Activated CD8-positive, alpha-beta memory T cell treated with anti-CD3 and anti-CD28 coated beads, Interleukin-2, amount 50 U/mL, for 24 hours (primary cell): ENCODE results near the gene UBASH3A.
"Not testable (repeated sequence)": the region's sequence is repeated elsewhere in the genome, so short reads cannot be mapped to it uniquely, and the experiment has no call there.

ENCODE experiments used
- DNase-seq: peaks from one replicate; pipeline ENCODE4 v3.0.0-alpha.2; 2020; ENCODE audit errors: extremely low read depth

UBASH3A gene

GRCh38 chr21:42468491-42469131 lies 64.9 kb downstream of the UBASH3A start:
- no peak for DNase-seq

DNA sequence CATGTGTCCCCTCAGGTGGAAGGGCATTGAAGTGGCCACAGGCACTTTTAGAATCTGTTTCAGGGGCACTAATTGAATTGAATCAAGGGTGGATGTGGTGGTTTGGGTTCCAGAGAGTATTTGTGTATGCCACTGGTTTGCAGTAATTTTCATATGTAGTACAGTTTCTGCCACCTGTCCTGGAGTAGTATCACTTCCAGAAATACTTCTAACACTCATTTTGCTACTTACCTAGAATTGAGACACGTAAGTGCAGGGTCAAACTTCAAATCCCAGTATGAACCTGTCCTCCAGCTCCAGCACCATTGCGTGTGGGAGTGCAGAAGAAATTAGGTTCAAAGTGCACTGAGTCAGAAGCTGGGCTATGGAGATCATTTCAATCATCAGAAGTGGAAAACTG lies 65.6 kb downstream of the UBASH3A start:
- no peak for DNase-seq

- not testable (repeated sequence) for DNase-seq
These were observed 66.0 kb downstream of the UBASH3A start for GRCh38 chr21:42469726-42470125.

GRCh38 chr21:42471206-42471605 lies 67.5 kb downstream of the UBASH3A start:
- DNase-seq: no peak

DNA sequence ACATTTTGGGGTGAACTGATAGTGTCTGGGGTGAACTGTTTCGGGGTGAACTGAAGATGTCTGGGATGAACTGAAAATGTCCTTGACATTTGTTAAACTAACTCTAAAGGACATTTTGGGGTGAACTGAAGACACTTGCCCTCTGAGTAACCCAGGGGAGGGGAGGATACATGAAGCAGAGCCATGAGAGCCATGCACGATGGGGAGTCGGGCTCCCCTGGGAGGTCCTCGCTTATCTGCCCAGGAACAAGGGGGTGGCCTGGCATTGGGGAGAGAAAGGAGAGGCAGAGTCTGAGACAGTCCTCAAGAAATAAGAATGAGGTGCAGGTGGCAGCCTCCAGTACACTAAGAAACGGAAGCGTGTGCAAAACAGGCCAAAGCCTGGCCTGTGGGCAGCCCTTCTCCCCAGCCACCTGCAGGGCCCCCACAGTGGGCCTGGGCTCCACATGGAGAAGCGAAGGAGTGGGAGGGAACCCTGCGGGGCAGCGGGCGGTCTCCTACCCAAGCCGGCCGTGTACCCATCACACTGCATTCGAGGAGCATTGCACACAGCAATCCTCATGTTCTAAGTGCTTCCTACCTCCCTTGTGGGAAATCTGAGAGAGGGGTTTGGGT lies 68.1 kb downstream of the UBASH3A start:
- no peak for DNase-seq

- DNase-seq: no peak
These were observed 68.8 kb downstream of the UBASH3A start for GRCh38 chr21:42472521-42472920.

GRCh38 chr21:42473498-42474042 lies 69.9 kb downstream of the UBASH3A start:
- DNase-seq: no peak

- no peak for DNase-seq
These were observed 70.5 kb downstream of the UBASH3A start for GRCh38 chr21:42474043-42474831.

DNA sequence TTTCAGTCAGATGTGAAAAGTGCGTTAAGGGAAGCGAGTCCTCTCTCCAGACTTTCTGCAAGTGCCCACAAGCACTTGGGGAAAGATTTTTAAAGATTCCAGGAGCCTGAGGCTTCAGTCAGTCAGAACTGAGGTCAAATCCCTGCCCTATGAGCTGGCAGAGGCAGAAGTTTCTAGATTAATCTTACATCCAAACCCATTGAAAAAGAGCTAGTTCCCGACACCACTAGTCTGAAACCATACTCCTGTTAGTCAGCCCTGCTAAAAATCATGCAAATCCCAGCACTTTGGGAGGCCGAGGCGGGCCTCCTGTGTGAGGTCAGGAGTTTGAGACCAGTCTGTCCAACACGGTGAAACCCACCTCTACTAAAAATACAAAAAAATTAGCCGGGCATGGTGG lies 71.3 kb downstream of the UBASH3A start:
- DNase-seq: no peak

GRCh38 chr21:42475526-42476387 lies 72.1 kb downstream of the UBASH3A start:
- no peak for DNase-seq

- DNase-seq: no peak
These were observed 73.0 kb downstream of the UBASH3A start for GRCh38 chr21:42476388-42477331.

DNA sequence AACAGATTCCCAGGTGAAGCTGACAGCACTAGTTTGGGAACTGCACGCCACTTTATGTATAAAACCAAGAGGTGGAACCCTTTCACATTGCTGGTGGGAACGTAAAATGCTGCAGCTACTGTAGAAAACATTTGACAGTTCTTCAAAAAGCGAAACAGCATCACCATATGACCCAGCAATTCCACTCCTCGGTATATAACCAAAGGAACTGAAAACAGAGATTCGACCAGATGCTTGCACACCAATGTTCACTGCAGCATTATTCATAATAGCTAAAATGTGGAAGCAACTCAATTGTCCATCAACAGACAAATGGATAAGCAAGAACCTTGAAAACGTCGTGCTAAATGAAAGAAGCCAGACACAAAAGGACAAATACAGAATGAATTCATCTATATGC lies 74.8 kb downstream of the UBASH3A start:
- no peak for DNase-seq

GRCh38 chr21:42479582-42479981 lies 75.9 kb downstream of the UBASH3A start:
- DNase-seq: no peak

DNA sequence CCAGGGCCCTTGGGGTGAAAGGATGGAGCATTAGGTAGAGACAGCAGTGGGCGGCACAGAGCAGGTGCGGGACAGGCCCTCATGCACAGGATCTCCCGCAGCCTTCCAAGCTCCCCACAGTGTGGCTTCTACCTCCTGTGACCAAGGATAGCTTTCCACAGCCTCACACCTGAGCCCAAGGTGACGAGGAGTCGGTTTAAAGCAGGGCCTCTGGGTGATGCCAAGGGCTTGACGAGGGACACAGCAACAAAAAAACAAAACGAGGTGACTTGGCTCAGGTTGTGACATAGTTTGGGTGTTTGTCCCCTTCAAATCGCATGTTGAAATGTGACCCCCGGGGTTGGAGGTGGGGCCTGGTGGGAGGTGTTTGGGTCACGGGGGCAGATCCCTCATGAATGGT lies 77.0 kb downstream of the UBASH3A start:
- no peak for DNase-seq

DNA sequence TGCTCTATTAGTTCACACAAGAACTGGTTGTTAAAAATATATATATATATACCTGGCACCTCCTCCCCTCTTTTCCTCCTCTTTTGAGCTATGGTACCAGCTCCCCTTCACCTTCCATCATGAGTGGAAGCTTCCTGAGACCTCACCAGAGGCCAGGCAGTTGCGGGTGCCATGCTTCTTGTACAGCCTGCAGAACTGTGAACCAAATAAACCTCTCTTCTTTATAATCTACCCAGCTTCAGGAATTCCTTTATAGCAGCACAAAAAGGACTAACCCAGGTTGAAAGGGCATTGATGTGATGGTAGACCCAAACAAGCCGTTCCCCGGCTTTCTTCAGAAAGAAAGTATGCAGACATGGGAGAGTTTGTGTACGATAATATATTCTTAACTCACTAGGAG lies 77.5 kb downstream of the UBASH3A start:
- DNase-seq: no peak

DNA sequence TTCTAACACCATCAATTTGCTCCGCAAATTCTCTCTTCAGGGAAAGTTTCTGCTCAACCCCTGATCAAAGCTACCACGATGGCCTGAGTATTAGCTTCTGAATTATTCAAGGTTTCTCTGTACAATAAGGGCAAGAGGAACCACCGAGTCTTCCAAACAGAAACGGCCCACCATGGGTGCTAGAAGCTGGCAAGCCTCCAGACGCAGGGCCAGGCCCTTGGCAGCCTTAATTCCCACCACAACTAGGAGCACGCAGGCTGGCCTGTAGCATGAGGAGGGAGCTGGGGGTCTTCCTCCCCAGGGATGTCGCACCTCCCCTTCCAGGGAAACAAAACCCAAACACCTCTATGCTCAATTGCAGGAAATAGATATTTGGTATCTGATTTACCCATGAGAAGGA lies 81.3 kb downstream of the UBASH3A start:
- DNase-seq: no peak

- no peak for DNase-seq
These were observed 82.4 kb downstream of the UBASH3A start for GRCh38 chr21:42486072-42486471.

GRCh38 chr21:42486531-42486930 lies 82.8 kb downstream of the UBASH3A start:
- DNase-seq: no peak

DNA sequence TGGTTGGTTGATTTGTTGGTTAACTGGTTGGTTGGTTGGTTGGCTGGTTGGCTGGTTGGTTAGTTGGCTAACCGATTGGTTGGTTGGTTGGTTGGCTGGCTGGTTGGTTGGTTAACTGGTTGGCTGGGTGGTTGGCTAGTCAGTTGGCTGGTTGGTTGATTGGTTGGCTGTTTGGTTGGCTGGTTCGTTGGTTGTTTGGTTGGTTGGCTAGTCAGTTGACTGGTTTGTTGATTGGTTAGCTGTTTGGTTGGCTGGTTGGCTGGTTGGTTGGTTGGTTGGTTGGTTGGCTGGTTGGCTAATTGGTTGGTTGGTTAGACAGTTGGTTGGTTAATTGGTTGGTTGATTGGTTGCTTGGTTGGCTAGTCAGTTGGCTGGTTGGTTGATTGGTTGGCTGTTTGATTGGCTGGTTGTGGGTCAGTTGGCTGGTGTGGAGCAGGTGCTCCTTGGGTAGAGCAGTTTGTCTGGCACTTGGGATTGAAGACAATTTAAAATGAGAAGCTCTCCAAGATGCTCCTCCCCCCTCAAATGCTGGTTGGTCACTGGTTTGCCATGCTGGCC lies 85.4 kb downstream of the UBASH3A start:
- no peak for DNase-seq

GRCh38 chr21:42489991-42490390 lies 86.3 kb downstream of the UBASH3A start:
- no peak for DNase-seq
